ENCODE measurements around the gene SCN5A.
A peak's percentile ranks its signal among the peaks of the same experiment; 100 is the strongest.

Gene SCN5A

GRCh38 chr3:38538773-38539353 lies 110.6 kb downstream of the SCN5A start:
- DNase-seq (ENCODE audit: low read depth) = no peak

DNA sequence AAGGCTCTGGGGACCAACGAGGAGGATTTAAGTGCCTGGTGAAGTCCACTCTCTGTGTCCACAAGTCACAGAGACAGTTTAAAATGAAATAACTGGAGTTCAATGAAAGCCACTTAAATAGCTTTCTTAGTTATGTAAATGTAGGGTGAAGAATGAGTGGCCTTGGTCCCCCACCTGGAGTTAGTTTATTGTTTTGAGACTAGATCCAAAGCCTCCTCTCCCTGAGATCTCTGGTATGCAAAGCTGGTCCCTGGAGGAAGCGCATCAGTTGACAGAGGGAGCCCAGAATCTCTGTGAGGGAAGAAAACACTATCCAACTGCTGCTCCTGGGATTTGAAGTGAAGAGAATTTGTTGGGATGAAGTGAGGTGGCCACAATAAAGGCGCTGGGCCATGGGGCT lies 112.8 kb downstream of the SCN5A start:
- DNase-seq (ENCODE audit: low read depth) = no peak

GRCh38 chr3:38534604-38535003 lies 114.9 kb downstream of the SCN5A start:
- DNase-seq (ENCODE audit: low read depth) = no peak

DNA sequence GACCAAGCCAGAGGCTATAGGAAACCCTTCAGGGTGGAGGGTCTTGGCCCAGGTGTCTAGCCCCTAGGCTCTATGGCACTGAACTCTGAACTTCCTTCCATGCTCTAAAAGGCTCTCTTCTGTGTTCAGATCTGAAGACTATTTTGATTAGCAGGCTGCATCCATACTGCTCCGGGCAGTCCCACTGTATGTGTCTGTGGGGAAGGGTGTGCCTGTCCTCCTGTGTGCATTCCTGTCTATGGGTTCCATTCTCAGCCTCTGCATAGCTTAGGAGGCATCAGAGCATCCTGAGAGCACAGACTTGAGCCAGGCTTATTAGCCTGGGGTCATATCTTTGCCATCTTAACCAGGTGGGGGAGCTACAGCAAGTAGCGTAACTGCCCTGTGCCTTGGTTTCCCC lies 115.3 kb downstream of the SCN5A start:
- no peak for DNase-seq (ENCODE audit: low read depth)

DNA sequence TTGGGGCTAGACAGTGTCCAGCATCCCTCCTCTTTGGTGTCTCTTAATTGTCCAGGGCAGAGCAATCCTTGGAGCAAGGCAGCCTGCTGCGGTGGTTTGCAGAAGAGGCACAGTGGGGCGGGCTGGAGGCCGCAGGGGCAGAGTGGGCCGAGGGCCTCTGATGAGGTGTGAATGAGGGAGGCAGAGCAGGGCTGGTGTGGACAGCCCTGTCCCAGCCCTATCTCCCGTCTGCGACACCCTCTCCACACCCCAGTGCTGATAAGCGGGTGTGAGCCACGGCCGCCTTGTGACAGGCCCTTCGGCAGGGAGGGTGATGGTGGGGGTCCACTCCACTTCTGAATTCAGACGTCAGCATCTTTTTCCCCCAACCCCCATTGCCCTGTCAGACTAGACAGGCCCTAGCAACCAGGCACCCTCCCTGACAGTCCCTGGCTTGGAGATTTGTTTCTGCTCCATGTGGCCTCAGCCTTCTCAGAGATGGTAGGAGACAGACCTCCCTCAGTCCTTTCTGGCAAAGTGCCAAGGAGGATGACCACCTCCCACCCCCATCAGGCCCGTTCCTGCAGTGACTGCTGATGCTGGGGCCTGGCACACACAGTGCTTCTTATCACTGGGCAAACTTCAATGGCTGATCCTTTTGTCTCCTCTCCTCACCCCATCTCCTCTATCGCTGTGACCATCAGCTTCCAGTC lies 116.1 kb downstream of the SCN5A start:
- no peak for DNase-seq (ENCODE audit: low read depth)

DNA sequence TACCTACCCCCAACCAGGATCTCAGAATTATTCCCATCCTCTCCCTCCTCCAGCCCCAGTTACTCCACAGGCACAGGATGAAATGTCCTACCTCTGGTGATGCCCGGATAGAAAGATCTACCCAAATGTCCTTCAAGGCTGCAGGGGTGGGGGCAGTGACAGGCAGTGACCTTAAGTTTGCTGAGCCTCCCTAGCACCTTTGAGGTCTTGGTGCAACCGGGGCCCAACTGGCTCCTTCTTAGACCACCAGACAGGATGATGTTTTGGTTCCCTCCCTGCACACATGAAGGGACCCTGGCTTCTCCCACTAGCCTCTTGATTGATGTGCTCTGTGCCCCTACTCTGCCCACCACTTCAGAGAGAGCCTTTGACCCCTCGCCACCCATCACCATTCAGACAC lies 117.0 kb downstream of the SCN5A start:
- no peak for DNase-seq (ENCODE audit: low read depth)

DNA sequence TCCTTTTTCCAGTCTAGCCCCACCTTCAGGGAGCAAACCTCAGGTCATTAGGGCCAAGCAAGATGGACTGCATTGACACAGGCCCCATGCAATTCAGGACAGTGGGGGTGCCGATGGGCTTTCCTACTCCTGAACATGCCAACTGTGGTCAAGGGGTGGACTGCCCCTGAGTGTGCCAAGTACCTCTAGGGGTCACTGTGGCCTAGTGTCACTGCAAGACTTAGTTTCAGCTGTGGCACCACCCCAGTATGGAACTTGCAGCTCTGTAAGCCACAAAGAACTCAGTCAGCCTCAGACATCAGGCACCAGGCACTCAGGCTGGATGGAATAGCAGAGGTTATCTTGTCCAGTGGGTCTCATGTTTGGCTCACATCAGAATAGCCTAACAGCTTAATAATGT lies 121.0 kb downstream of the SCN5A start:
- no peak for DNase-seq (ENCODE audit: low read depth)

DNA sequence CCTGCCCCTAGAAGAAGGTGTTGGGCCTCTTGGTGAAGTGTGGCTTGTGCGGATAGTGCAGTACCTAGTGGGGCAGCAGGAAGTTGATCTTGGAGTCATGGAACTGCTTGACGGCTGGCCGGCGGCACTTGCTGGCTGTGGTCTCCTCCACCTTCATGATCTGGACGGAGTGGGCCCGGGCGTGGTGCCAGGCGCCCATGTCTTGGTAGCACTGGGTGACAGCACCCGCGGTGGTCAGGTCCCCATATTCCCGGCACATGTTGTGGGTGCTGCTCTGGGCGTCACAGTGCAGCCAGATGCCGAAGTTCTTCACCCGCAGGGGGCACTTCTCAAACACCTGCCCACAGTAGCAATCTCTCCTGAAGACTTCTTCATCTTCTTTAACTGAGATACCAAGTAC lies 122.7 kb downstream of the SCN5A start:
- DNase-seq (ENCODE audit: low read depth) = no peak

GRCh38 chr3:38524141-38524739 lies 125.2 kb downstream of the SCN5A start:
- DNase-seq (ENCODE audit: low read depth) = no peak

DNA sequence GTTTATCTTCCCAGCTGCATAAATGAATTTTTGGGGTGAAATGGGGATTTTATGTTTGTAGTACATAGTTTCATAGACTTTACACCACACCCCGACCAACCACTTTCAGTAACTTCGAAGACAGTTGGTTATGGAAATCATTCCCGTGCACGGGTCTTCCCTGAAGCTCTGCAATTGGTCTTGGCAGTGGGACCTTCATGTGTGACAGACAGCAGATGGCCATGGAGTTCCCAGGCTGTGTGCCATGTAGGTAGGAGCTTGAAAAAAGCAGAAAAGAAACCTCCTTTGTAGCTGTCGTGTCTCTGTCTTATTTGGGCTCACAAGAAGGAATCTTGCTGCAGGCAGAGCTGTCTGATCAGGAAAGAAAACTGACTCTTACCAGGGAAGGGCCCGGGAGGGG lies 127.5 kb downstream of the SCN5A start:
- DNase-seq (ENCODE audit: low read depth) = no peak

DNA sequence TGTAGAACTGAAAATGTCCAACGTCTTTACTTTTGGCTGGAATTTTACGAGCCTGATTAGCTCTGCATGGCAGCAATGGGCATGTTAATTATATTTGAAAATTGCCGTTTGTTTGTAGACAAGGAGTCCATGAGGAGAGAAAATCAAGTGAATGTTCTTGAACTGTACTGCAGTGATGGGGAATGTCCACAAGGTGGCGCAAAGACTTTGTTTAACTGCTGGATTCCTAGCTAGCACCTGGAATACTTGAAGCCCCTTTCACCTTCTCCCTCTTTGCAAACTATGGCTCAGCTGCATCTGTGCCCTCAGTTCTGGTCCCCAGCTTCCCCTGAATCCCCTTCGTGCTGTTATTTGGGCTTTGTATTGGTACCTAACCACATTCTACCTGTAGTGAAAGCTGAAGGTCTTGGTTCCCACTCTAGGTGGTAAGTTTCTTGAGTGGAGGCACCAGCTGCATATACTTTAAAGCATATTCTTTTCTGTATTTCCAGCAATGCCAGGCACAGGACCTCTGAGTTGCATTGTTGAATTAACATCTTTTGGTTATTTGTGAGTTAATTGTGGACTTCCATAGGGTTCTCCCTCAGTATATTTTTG lies 128.0 kb downstream of the SCN5A start:
- DNase-seq (ENCODE audit: low read depth) = peak; percentile 24

GRCh38 chr3:38519651-38520050 lies 129.8 kb downstream of the SCN5A start:
- no peak for DNase-seq (ENCODE audit: low read depth)

DNA sequence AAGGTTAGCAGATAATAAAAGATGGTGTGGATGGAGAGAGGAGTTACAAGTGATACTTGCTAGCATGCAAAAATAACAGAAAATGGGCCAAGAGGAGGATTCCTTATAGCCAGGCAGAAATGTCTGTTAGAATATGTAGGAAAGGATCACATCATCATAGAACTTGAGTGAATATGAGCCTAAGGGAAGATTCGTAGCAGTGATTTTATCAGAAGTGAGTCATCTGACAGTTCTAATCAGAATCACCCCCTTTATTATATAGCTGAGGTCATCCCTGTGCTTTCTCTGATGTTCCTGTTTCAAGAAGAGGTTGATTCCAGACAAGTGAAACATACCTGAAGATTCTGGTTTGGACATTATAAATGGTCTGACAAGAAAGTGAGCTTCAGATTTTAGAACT lies 130.5 kb downstream of the SCN5A start:
- DNase-seq (ENCODE audit: low read depth) = no peak

- DNase-seq (ENCODE audit: low read depth) = no peak
Measured at GRCh38 chr3:38516669-38517068, 132.8 kb downstream of the SCN5A start.

- DNase-seq (ENCODE audit: low read depth) = no peak
Measured at GRCh38 chr3:38515367-38515766, 134.1 kb downstream of the SCN5A start.

DNA sequence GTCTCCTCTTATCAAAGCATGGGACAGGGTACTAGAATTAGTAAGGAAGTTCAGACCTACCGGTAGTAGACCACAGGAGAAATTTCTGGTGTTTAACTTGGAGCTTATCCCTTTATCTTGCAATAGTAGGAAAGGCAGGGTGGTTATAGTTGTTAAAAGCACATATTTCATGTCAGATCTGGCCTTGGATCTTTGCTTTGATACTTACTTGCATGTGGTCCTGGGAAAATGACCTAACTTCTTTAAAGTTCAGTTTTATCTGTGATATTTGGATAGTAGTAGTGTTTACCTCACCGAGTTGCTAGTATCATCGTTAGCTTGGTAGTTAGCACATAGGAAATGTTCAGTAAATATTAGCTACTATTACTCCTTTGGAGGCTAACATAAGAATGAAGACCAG lies 137.9 kb downstream of the SCN5A start:
- DNase-seq (ENCODE audit: low read depth) = no peak

DNA sequence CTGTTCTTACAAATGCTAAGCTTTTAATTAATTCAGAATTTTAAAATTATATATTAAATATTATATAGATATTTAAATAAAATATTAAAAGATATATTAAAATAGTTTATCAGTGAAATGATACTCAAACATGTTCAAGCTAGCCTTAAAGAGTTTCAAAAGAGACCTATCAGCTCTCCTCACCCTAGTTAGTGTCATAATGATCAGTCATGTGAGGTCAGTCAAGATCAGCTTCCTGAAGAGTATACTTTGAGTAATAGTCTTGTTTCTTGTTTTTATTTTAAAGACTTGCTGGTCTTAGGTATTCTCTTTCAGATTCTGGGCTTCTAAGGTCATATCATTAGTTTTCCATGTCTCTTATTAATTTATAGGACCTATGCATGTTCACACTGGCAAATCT lies 138.9 kb downstream of the SCN5A start:
- no peak for DNase-seq (ENCODE audit: low read depth)

GRCh38 chr3:38509732-38510131 lies 139.8 kb downstream of the SCN5A start:
- DNase-seq (ENCODE audit: low read depth) = no peak

DNA sequence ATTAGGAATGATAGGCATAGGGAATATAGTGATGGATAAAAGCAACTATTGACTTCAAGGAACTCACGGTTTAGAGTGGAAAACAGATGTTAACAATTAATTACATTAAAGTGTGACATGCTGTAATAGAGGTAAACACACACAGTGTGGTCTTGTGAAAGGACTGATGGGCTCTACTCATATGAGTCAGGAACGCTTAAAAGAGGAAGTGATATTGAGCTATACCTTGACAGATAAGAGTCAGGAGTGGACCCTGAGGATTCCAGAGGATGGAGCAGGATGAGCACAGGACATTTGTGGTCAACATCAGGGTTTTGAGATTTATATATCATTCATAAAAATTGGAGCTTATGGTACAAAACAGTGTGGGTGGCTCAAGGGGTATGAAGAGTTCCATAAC lies 142.4 kb downstream of the SCN5A start:
- no peak for DNase-seq (ENCODE audit: low read depth)

- no peak for DNase-seq (ENCODE audit: low read depth)
Measured at GRCh38 chr3:38500688-38501417, 148.6 kb downstream of the SCN5A start.
